NCI-H146 (cell line): ENCODE data around the gene SYCP2L.

Source experiments
- DNase-seq: peaks from one replicate; lab custom pipeline; 2025; lab: John Stamatoyannopoulos, UW

The SYCP2L gene

GRCh38 chr6:11008821-11009220 lies 122.0 kb downstream of the SYCP2L start:
- DNase-seq: no peak

- DNase-seq: no peak
Observed at GRCh38 chr6:11009353-11009752, 122.5 kb downstream of the SYCP2L start.

- no peak for DNase-seq
Observed at GRCh38 chr6:11011787-11012234, 125.0 kb downstream of the SYCP2L start.

- DNase-seq: no peak
Observed at GRCh38 chr6:11012295-11012754, 125.5 kb downstream of the SYCP2L start.

GRCh38 chr6:11012976-11013720 lies 126.3 kb downstream of the SYCP2L start:
- no peak for DNase-seq

GRCh38 chr6:11013721-11014070 lies 126.8 kb downstream of the SYCP2L start:
- DNase-seq: no peak

GRCh38 chr6:11015102-11015501 lies 128.2 kb downstream of the SYCP2L start:
- DNase-seq: no peak

- no peak for DNase-seq
Observed at GRCh38 chr6:11016452-11016851, 129.6 kb downstream of the SYCP2L start.

GRCh38 chr6:11017090-11017489 lies 130.2 kb downstream of the SYCP2L start:
- no peak for DNase-seq

- DNase-seq: no peak
Observed at GRCh38 chr6:11018225-11018624, 131.4 kb downstream of the SYCP2L start.

GRCh38 chr6:11021003-11021402 lies 134.2 kb downstream of the SYCP2L start:
- DNase-seq: no peak

GRCh38 chr6:11021714-11022113 lies 134.9 kb downstream of the SYCP2L start:
- DNase-seq: no peak

GRCh38 chr6:11023032-11023431 lies 136.2 kb downstream of the SYCP2L start:
- DNase-seq: no peak
